Measurements from ENCODE around the gene MIGA2. TPM values are rescaled to one million over a fixed set of nuclear protein-coding genes. Genes with fewer than 3 reads are reported as not detected.

The MIGA2 gene
- total RNA-seq, 1 experiment from 2014 or later, result 34.8 TPM

GRCh38 chr9:129095170-129095667 is 58.8 kb downstream of the MIGA2 start:
- H3K9me3 ChIP-seq, result no peaks in the 10 kb centered on the region
- CTCF ChIA-PET, result interaction anchor here (0.6 kb wide), 1 partner anchor 247 kb away, joined by 5 read pairs; no protein-coding TSS in a partner anchor
- Mint-ChIP-seq H3K36me3 (ENCODE audit: insufficient read depth, unreplicated experiment) (peaks cover 27% of the 10 kb centered on the region), H3K4me1 (ENCODE audit: low read depth, unreplicated experiment) (no peaks in the 10 kb centered on the region), H3K27ac (ENCODE audit: unreplicated experiment) (no peak overlapping the region), H3K9me3 (ENCODE audit: unreplicated experiment) (no peaks in the 10 kb centered on the region), H3K4me3 (ENCODE audit: unreplicated experiment) (no peak overlapping the region), H3K27me3 (ENCODE audit: insufficient read depth, unreplicated experiment) (no peaks in the 10 kb centered on the region)
- peak in 1 of 2 experiments; percentile 31 for DNase-seq
- intact Hi-C loops (cut with micrococcal nuclease; ENCODE audit: unreplicated experiment), result no loop called here
- no TSS peak for BruUV-seq (replicated peaks)
- H3K36me3 ChIP-seq (ENCODE audit: control insufficient read depth, insufficient read depth, low read length), result no peaks in the 10 kb centered on the region
- H3K4me3 ChIP-seq (ENCODE audit: low read depth, low read length), result no peak overlapping the region
- no peaks in the 10 kb centered on the region for H3K27me3 ChIP-seq (replicated peaks; ENCODE audit: control insufficient read depth, insufficient read depth, low read length)
- TF ChIP-seq CTCF (IDR thresholded peaks at IDR 0.05; ENCODE audit: insufficient read depth in 1 of 2, low read depth in 1 of 2, low read length in 1 of 2, severe bottlenecking in 1 of 2, unreplicated experiment in 1 of 2), result no peak
- POLR2A ChIA-PET, result no interaction called here
- no peaks in the 10 kb centered on the region for H3K4me1 ChIP-seq

- H3K27me3 Mint-ChIP-seq (ENCODE audit: insufficient read depth, unreplicated experiment), result no peaks in the 10 kb centered on the region
- H3K4me3 Mint-ChIP-seq (ENCODE audit: unreplicated experiment), result no peak overlapping the region
- no peaks in the 10 kb centered on the region for H3K4me1 Mint-ChIP-seq (ENCODE audit: low read depth, unreplicated experiment)
- no peak overlapping the region for H3K27ac Mint-ChIP-seq (ENCODE audit: unreplicated experiment)
- no peaks in the 10 kb centered on the region for H3K4me1 ChIP-seq
- H3K4me3 ChIP-seq (ENCODE audit: low read depth, low read length), result no peak overlapping the region
- peaks cover 27% of the 10 kb centered on the region for H3K36me3 Mint-ChIP-seq (ENCODE audit: insufficient read depth, unreplicated experiment)
- CTCF ChIA-PET, result no interaction called here
- TF ChIP-seq CTCF (IDR thresholded peaks at IDR 0.05; ENCODE audit: insufficient read depth in 1 of 2, low read depth in 1 of 2, low read length in 1 of 2, severe bottlenecking in 1 of 2, unreplicated experiment in 1 of 2), result no peak
- no peaks in the 10 kb centered on the region for H3K36me3 ChIP-seq (ENCODE audit: control insufficient read depth, insufficient read depth, low read length)
- no peaks in the 10 kb centered on the region for H3K9me3 Mint-ChIP-seq (ENCODE audit: unreplicated experiment)
- BruUV-seq (replicated peaks), result no TSS peak
- H3K27me3 ChIP-seq (replicated peaks; ENCODE audit: control insufficient read depth, insufficient read depth, low read length), result no peaks in the 10 kb centered on the region
- no peaks in the 10 kb centered on the region for H3K9me3 ChIP-seq
- peak in 1 of 2 experiments; percentile 29 for DNase-seq
- POLR2A ChIA-PET, result no interaction called here
- intact Hi-C loops (cut with micrococcal nuclease; ENCODE audit: unreplicated experiment), result no loop called here
Measured at GRCh38 chr9:129095908-129096307, 59.5 kb downstream of the MIGA2 start.

- no peaks in the 10 kb centered on the region for H3K4me1 Mint-ChIP-seq (ENCODE audit: low read depth, unreplicated experiment)
- H3K36me3 Mint-ChIP-seq (ENCODE audit: insufficient read depth, unreplicated experiment), result peaks cover 22% of the 10 kb centered on the region
- ChIA-PET POLR2A (interaction anchor here (0.6 kb wide), 1 partner anchor 171 kb away, joined by 4 read pairs; no protein-coding TSS in a partner anchor), CTCF (interaction anchor here (0.9 kb wide), 1 partner anchor 16 kb away, joined by 5 read pairs; the partner anchor contains the start of gene DOLPP1)
- Histone ChIP-seq H3K4me1 (no peaks in the 10 kb centered on the region), H3K4me3 (ENCODE audit: low read depth, low read length) (no peak overlapping the region), H3K9me3 (no peaks in the 10 kb centered on the region), H3K27me3 (replicated peaks; ENCODE audit: control insufficient read depth, insufficient read depth, low read length) (no peaks in the 10 kb centered on the region), H3K36me3 (ENCODE audit: control insufficient read depth, insufficient read depth, low read length) (no peaks in the 10 kb centered on the region)
- intact Hi-C loops (cut with micrococcal nuclease; ENCODE audit: unreplicated experiment), result no loop called here
- DNase-seq, result no peak
- H3K9me3 Mint-ChIP-seq (ENCODE audit: unreplicated experiment), result no peaks in the 10 kb centered on the region
- no peaks in the 10 kb centered on the region for H3K27me3 Mint-ChIP-seq (ENCODE audit: insufficient read depth, unreplicated experiment)
- no peak for TF ChIP-seq CTCF (IDR thresholded peaks at IDR 0.05; ENCODE audit: insufficient read depth in 1 of 2, low read depth in 1 of 2, low read length in 1 of 2, severe bottlenecking in 1 of 2, unreplicated experiment in 1 of 2)
- BruUV-seq (replicated peaks), result no TSS peak
- H3K27ac Mint-ChIP-seq (ENCODE audit: unreplicated experiment), result no peak overlapping the region
- no peak overlapping the region for H3K4me3 Mint-ChIP-seq (ENCODE audit: unreplicated experiment)
Measured at GRCh38 chr9:129097671-129098306, 61.4 kb downstream of the MIGA2 start.

All from Caco-2 (cell line).